DMS153 (cell line): ENCODE measurements around the gene MAGI2.

Experiments
- DNase-seq: peaks from one replicate; lab custom pipeline; 2025; lab: John Stamatoyannopoulos, UW

MAGI2 gene

DNA sequence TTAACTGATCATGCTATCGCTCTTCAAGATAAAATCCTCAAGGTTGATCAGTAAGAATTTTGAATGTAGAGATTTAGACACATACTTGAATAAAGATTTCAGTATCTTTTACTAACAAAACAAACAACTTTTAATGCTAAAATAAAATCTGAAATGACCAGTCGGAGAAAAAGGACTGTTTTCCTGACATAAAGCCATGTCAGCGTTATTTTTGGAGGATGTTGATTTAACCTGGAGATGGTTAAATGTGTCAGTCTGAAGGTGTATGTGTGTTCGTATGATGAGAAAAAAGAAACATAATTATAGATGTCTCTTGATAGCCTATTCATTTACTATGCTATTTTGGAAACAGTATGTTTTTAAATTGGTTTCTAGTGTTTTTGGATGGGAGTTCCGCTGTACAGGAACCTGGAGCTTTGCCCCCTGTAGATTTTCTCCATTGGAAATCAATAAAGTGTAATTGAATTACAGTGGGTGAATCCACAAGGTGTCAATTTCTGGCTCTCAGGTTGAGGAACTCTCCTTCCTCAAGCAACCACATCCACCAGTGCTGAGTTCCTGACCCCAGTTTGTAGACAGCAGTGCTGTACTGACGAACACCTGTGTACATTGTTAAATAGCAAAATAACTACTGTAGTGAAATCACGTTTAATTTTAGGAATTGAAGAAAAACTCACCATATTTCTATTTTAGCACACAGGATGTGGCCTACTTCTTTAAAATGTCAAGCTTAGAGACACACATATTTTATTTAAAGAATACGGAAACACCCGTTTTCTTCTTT lies 670.1 kb downstream of the MAGI2 start:
- DNase-seq, result no peak

DNA sequence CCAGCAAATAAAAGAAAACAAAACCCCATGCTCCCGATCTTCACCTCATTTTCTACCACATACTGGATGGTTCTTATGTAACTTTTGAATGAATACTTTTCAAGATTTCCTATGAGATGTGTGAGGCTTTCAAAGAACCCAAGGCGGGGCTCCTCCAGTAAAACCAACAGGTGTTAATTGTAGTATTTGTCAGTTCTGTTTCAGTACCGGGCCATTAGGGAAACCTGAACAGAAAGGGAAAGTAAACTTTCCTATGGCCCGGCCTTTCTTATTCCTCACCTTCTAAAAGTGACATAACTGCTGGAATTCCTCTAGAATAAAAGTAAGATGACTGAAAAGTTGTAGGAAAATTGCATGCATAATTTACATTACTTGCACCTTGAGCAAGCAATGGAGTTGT lies 672.9 kb downstream of the MAGI2 start:
- no peak for DNase-seq

DNA sequence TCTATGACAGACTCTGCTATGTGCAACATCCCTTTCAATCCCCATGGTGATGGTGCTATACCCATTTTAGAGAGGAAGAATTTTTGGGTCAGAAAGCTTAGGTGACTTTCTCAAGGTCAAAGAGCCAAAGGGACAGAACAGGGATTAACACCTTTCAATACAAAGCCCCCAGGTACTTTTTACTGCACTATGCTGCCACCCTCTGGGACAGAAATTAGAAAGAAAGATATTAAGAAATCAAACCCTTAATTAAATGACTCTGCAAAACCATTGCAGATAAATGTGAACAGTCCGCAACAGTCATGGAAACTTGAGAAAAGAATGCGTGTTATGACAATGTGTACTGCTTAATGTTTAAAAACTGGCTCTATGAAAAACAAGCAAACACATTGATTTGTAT lies 673.7 kb downstream of the MAGI2 start:
- DNase-seq, result no peak

DNA sequence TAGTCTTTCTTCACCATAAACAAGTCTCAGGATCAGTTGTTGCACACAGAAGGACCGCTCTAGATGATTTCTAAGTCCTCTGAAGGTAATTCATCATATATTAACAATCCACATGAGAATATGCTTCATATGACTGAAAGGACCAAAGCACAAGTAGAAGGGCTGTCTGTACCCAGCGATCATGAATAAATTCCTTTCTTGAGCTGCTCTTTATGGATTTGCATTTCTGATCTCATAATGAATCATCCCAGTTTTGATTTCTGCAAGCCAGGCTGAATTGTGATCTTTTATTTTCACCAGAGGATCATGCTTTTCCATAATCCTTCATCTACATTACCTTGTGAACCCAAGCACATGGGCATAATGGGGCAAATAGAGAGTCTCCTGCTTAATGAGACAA lies 675.6 kb downstream of the MAGI2 start:
- DNase-seq, result no peak

DNA sequence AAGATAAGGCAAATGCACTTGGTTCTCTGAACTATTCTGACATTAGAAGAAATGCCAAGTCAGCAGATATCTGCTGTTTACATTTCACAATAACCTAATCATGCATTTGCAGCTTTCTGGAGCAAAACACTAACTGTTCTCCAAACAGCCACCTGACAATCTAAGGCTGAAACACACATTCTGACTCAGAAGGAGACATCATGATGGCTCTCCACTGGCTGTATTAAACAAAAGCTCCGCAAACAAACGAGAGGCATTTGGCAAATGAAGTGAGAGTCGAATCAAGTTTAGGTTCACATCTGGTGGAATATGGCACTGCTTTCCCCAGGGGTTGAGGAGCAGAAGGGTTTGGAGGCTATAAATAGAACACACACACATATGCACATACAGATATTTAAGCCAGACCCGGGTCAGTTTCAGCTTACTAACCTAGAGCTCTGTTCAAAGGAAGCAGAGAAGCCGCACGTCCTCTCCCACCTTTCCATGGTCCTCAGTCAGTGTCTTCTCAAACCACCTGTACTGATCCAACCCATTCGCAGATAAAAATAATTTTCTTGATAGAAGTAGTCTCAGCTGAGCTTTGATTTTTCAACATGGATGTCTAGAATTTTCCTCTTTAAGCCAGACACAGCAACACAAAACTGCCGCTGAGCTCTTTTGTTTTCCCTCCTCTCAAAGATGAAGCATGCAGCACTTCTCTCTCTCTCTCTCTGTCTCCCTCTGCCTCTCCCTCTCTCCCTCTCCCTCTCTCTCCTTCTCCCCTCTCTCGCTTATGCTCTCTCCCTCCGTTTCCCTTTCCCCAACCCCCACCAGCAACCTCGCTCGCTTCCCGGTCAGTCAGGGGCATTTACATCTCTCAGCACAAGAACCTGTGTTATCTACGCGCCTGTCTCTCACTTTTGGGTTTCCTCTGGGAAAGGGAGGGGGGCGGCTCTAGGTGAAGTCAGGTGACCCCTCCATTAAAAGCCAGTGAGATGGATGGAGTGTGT lies 682.8 kb downstream of the MAGI2 start:
- no peak for DNase-seq

DNA sequence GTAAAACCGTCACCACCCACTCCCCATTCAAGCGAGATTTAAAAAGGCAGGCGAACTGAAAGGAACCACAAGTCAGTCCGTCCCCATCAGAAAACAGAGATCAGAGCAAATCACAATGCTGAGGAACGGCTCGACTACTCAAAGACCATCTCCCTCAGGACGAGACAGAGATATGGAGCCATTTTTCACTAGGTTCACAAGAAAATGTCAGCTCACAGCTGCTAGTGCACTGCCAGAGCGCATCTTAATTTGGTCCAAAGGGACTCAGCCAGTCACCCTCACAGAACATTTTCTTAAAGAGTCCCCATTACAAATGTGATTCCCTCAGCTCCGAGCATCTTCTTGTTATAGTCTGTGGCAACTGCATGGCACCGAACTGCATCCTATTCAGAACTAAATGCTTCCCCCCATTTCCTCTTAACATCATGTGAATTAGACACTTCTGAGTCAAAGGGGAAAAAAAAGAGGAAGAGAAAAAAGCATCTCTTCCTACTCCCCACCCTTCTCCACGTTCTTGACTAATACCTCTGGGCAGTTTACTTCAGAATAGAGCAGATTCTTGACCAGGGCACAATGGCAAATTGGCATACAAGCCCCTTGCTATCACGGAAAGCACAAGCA lies 683.9 kb downstream of the MAGI2 start:
- DNase-seq, result no peak

DNA sequence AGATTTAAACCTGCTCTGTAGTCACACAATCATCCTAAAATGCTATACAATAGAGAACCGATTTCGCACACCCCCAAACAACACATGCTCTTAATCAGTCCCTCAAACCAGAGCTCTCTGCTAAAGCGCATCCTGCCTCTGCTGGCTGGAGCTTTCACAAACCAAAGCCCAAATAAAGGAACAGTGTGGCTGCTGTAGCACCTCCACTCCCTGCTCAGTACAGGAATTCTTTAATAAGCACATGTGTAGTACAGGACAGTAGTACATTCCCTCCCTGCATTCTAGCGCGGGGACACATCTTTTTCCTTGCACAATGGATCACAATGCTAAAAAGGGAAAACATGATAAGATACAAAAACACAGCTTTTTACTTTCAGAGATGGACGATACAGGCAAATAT lies 684.6 kb downstream of the MAGI2 start:
- no peak for DNase-seq

DNA sequence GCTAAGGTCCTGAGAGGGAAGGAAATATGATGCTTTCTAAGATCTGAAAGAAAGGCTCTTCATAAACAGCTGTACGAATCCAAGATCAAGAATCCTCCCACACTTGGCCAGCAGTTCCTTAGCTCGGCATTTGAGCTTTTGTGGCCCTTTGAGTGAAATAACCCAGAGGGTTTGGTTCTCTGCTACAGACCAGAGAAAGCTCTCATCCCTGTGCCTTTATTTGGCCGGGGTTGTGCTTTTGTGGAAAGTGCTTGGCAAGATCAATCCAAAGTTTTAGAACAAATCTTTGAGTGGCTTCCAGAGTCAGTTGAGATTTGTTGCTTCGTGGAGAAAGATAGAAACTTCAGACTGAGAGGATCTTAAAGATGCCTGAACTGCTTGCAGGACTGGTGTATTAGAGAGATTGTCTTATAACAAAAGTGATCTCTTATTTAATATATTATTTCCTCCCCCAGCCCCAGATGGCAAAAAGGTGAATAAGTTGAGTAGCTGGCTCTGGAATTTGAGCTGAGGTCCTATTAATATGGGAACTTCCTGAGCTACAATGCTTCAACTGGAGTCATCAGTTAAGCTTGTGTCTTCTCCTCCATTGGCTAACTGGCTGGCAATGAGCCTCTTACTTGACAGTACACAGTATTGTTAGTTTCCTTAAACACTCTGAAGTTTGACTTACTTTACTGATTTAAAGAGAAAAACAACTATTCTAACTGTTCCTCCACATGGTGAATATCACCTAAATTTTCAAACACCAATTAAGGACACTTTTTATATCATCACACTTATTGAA lies 687.3 kb downstream of the MAGI2 start:
- no peak for DNase-seq

DNA sequence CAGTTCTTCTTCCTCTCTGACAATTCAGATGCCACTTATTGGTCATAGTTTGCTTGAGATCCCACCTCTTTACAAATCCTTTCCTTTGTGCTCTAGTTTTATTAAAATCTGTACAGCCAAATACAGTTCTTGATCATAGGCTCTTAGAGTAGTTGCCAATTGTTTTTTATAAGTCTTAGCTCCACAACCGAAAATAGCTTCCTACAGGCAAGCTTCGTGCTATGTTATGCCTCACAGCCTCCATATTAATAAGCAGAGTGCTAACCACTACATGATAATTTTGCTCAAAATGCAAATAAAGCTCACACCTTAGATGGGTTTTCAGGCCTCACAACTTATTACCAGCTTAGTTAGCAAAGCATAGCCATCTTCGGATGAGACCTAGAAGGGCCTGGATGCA lies 688.9 kb downstream of the MAGI2 start:
- DNase-seq, result no peak

DNA sequence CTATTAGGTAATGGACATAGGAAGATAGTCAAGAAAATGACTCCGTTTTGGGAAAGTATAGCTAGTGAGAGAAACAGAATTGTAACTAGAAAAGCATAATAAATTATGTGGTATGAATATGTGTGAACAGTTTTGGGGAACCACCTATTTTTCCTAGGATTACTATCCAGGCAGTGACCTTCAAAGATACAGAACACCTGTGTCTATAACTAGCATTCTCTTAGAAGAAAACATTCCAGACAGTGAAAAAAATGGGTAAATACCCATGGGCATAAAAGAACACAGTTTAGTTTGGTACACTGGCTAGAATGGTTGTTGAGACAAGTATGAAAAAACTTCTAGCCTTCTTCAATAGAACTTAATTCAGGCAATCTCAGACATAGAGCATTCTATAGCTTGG lies 690.8 kb downstream of the MAGI2 start:
- no peak for DNase-seq

DNA sequence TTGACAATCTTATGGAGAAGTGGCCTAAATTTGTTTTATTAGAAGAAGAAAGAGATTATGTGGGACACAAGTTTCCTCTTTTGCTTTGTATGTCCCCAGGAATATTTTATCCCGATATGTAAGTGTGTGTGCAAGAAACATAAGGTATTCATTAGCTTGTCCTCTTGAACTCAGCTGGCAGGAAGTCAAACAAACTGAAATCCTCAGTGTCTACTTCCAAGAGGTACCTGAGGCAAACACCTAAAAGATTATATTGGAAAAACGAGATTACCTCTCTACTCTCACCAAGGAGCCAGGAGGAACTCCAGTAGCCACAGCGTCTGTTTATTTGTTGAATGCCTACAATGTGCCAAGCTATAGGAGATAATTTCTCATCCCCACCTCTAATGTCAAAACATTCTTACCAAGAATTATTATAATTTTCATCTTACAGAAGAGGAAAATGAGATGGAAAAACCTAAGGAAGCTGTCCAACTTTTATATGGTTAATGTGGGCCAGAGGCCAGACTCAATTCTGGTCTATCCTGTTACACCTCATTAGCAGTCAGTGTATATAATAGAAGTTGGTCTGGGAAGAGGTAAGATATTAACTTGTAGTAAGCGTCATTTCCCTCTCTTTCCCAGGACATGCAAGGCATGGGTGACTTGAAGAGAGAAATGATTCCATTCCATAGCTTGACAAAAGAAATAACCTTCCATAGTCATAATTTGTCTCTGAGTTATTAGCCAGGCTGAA lies 692.7 kb downstream of the MAGI2 start:
- DNase-seq, result no peak

DNA sequence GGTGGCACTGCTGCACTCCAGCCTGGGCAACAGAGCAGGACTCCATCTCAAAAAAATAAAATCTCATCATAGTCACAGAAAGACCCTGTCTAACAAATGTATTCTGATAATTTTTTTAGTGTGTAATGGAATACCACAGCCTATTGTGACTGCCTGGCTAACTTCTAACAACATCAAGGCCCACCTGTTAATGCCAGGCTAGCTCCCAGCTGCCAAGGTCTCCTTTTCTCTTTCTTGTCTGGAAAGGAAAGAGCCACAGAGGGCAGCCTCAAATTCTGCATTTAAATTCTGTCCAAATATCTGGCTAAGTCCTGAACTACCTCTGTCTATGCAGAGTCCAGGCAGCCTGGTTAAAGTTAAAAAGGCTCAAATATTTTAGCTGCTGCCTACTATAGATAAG lies 700.9 kb downstream of the MAGI2 start:
- DNase-seq, result no peak

DNA sequence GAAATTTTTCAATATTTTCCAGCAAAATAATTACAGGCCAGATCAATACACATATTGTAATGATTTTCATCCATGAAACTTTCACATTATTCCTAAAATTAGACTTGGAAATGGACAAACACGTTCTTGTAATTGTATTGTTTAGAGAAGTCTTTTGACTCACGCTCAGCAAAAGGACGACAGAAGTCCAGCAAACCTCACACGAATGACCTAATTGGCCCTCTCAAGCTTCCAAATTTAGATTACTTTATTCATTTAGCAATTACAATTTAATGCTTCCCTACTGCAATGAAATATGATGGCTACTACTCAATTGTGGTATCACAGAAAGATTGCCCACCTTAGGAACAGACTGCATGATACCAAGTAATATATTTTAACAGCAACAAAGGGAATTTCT lies 702.2 kb downstream of the MAGI2 start:
- no peak for DNase-seq

DNA sequence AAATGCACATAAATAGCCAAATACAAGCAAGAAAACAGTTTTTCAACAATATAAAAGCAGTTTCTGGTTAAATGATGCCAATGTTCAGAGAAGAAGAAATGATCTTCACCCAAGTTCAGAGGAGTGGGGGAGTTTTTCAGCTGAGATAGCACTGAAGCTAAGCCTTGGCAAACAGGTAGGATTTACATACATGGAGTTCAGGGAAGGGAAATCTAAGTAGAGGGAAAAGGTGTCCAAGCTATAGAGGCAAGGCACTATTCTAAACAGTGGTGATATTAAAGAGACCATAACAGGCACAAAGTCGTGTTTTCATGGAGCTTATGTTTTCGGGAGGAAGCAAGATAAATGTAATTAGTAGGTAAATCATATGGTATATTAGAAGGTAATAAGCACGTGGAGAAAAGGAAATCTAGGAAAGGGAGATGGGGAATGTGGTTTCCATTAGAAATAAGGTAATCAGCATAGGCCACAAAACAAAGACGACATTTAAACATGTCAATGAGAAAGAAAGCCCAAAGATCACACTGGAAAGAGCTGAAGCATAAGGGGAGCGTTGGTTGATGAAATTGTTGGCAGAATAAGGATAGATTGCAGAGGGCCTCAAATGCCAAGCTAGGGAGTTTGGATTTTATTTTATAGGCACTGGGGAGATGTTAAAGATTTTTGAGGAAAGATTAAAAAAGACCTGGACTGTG lies 704.3 kb downstream of the MAGI2 start:
- DNase-seq, result no peak

DNA sequence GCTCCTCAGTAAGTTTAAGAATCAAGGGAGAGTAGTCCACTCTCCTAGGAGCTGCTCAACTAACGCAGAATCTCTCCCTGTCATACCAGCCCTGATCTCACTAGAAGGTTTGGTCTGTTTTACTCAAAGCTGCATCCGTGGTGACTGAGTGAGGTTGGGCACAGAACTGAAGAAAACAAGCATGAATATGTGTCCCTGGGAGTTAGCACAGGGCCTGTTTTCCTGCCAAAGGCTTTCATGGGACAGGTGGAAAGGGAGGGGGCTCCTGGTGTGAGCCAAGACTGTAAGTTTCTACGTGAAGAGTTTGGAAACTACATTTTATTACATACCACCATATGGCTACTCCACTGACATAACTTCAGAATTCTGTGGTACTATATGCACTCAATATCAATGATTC lies 705.9 kb downstream of the MAGI2 start:
- DNase-seq, result no peak

DNA sequence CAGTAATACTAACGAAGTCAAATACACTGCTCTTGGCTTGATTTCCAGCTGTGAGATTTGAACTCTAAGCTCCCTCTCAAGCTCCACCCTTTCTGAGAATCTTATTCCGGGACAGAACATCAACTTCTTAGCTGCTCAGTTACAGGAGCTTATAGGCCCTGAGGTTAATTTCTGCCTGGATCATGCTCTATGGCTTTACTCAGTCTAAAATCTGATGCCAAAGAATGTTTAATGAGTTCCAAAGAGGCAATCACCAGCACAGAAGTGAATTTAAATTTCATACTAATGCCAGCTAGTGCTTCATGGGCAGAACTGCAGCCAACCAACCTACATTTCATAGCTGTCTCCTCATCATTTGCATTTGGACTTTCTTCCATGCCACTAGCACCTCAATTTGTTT lies 707.2 kb downstream of the MAGI2 start:
- DNase-seq, result no peak

DNA sequence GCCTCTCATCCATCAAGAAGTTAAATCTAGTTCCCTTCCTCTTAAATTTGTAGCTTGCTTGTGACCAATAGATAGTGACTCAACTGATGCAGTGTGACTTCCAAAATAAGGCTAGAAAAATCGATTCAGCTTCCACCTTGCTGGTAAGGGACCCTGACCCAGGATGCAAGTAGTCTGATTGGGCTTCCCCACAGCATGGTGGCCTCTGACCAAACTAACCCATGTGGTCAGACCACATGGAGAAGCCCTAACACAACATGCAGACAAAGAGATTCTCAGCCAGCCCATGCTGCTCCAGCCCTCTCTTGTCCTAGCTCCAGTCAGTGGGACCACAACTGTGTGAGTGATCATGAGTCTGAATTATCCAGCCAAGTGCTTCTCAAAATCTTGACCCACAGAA lies 710.8 kb downstream of the MAGI2 start:
- no peak for DNase-seq

DNA sequence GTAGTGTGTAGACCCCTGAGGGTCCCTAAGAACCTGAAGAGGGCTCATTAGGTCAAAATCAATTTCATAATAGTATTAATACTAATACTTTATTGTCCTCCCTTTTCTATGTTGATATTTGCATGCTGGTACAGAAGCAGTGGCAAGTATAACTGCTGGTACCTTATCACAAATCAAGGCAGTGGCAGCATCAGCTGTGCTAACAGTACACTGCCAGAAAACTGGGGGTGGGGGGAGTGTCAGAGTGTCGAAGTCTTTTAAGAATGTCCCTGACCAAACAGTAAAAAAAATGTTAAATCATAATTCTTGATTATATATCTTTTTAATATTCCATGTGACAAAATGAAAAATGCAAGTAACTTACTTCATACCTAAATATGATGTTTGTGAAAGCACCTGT lies 716.9 kb downstream of the MAGI2 start:
- DNase-seq, result no peak

DNA sequence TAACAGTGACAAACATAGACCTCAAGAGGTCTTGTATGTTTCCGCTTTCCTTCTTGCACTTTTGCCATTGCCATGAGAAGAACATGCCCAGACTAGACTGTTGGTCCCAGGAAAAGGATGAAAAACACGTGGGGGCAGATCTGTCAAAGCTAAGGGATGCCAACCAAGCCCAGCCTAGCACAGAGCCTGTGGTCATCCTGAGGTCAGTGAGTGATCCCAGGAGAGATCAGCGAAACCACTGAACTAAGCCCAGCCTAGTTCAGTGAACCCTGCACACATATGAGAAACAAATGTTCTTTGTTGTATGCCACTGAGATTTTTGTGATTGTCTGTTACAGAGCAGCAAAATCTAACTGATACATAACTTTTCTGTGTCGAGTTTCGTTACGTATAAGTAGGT lies 718.8 kb downstream of the MAGI2 start:
- no peak for DNase-seq

DNA sequence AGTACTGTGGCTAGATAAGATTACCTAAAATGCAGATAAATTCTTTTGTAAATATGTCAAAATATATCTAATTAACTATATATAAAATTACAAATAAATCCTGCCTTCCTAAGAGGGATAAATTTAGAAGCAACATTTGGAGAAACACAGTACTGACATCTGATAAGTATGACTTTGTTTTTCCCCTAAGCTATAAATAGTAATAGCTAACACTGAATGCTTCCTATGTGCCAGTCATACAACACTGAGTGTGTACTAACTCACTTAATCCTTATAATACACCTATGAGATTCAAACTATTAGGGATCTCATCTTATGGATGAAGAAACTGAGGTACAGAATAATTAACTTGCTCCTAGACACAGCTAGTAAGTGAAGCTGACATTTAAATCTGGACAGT lies 733.4 kb downstream of the MAGI2 start:
- DNase-seq, result no peak

DNA sequence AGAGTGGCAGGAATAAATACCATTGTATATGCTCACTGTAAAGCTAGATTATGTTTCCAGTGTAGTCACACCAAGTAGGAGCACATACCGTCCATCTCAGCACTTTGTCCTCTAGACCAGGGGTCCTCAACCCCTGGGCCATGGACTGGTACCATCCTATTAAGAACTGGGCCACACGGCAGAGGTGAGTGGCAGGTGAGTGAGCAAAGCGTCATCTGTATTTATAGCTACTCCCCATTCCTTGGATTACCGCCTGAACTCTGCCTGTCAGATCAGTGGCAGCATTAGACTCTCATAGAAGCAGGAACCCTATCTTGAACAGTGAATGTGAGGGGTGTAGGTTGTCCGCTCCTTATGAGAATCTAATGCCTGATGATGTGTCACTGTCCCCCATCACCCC lies 735.3 kb downstream of the MAGI2 start:
- DNase-seq, result no peak
